Measurements from ENCODE around the gene DDN. TPM values are rescaled to one million over a fixed set of nuclear protein-coding genes. Genes with fewer than 3 reads are reported as not detected.

Gene DDN
- total and polyA plus RNA-seq, 2 donors (not counting 1 experiment from before 2014, with no cell fraction given): 0.10 to 0.75 TPM

- no peak for ATAC-seq (ENCODE audit: low read depth)
- Mint-ChIP-seq H3K27ac (no peak overlapping the region), H3K27me3 (no peaks in the 10 kb centered on the region), H3K4me1 (peaks cover 5% of the 10 kb centered on the region), H3K4me3 (no peak overlapping the region), H3K9me3 (ENCODE audit: insufficient read depth) (no peaks in the 10 kb centered on the region)
- no peak for DNase-seq
- H4K20me1 ChIP-seq (ENCODE audit: control insufficient read depth, insufficient read depth, low read length, poor library complexity, severe bottlenecking): peaks cover 55% of the 10 kb centered on the region
- H3K79me2 ChIP-seq (ENCODE audit: control insufficient read depth, insufficient read depth, low read length): peaks cover 59% of the 10 kb centered on the region
- intact Hi-C loops (cut with micrococcal nuclease): no loop called here
- no peak overlapping the region for H2AFZ ChIP-seq (ENCODE audit: insufficient read depth, low read depth, low read length, poor library complexity, severe bottlenecking)
- no peaks in the 10 kb centered on the region for H3K27me3 ChIP-seq (replicated peaks in 1 of 4; ENCODE audit: control extremely low read depth in 1 of 4, control insufficient read depth in 3 of 4, insufficient read depth in 4 of 4, low read length in 3 of 4)
- WGBS (ENCODE audit: insufficient coverage): 95% methylated on average over 5 of the region's 6 CpGs
- no peak overlapping the region for H3K4me2 ChIP-seq (replicated peaks; ENCODE audit: low read depth, low read length, poor library complexity, severe bottlenecking)
- H3K9me3 ChIP-seq (ENCODE audit: control extremely low read depth in 1 of 3, control insufficient read depth in 2 of 3, insufficient read depth in 1 of 3, low read length in 2 of 3): no peaks in the 10 kb centered on the region
- H3K27ac ChIP-seq (ENCODE audit: low read length in 2 of 2): no peak overlapping the region
- TF ChIP-seq CTCF (IDR thresholded peaks at IDR 0.05): no peak
- no peak for TF ChIP-seq EZH2 (IDR thresholded peaks at IDR 0.05; ENCODE audit: borderline replicate concordance, insufficient read depth, low read depth, low read length, poor library complexity, severe bottlenecking)
- no peaks in the 10 kb centered on the region for H3K4me1 ChIP-seq (ENCODE audit: control insufficient read depth in 2 of 2, insufficient read depth in 2 of 2, low read length in 2 of 2)
- ChIA-PET CTCF (interaction anchor here (1.4 kb wide), 1 partner anchor 11 kb away, joined by 11 read pairs; no protein-coding TSS in a partner anchor), POLR2A (no interaction called here)
- peaks cover 2 to 6% of the 10 kb centered on the region in 2 experiments for H3K36me3 ChIP-seq (replicated peaks in 1 of 2; ENCODE audit: control extremely low read depth in 1 of 2, control insufficient read depth in 1 of 2, extremely low read depth in 1 of 2, insufficient read depth in 2 of 2, low read length in 1 of 2)
- no peak overlapping the region for H3K9ac ChIP-seq (ENCODE audit: low read length)
- no peak overlapping the region for H3K4me3 ChIP-seq (ENCODE audit: control extremely low read depth in 1 of 5, extremely low read depth in 1 of 5, insufficient read depth in 1 of 5, low read depth in 2 of 5, low read length in 4 of 5)
These were observed 52.2 kb downstream of the DDN start for GRCh38 chr12:48946943-48947342.

- Histone ChIP-seq H3K9me3 (ENCODE audit: control extremely low read depth in 1 of 3, control insufficient read depth in 2 of 3, insufficient read depth in 1 of 3, low read length in 2 of 3) (no peaks in the 10 kb centered on the region), H3K4me2 (replicated peaks; ENCODE audit: low read depth, low read length, poor library complexity, severe bottlenecking) (no peak overlapping the region), H4K20me1 (ENCODE audit: control insufficient read depth, insufficient read depth, low read length, poor library complexity, severe bottlenecking) (peaks cover 48% of the 10 kb centered on the region), H3K4me3 (ENCODE audit: control extremely low read depth in 1 of 5, extremely low read depth in 1 of 5, insufficient read depth in 1 of 5, low read depth in 2 of 5, low read length in 4 of 5) (no peak overlapping the region), H3K9ac (ENCODE audit: low read length) (no peak overlapping the region), H3K79me2 (ENCODE audit: control insufficient read depth, insufficient read depth, low read length) (peaks cover 51% of the 10 kb centered on the region), H2AFZ (ENCODE audit: insufficient read depth, low read depth, low read length, poor library complexity, severe bottlenecking) (no peak overlapping the region), H3K36me3 (replicated peaks in 1 of 2; ENCODE audit: control extremely low read depth in 1 of 2, control insufficient read depth in 1 of 2, extremely low read depth in 1 of 2, insufficient read depth in 2 of 2, low read length in 1 of 2) (peaks cover 2 to 7% of the 10 kb centered on the region in 2 experiments), H3K27ac (ENCODE audit: low read length in 2 of 2) (no peak overlapping the region), H3K27me3 (replicated peaks in 1 of 4; ENCODE audit: control extremely low read depth in 1 of 4, control insufficient read depth in 3 of 4, insufficient read depth in 4 of 4, low read length in 3 of 4) (no peaks in the 10 kb centered on the region), H3K4me1 (ENCODE audit: control insufficient read depth in 2 of 2, insufficient read depth in 2 of 2, low read length in 2 of 2) (no peaks in the 10 kb centered on the region)
- H3K27me3 Mint-ChIP-seq: no peaks in the 10 kb centered on the region
- no peaks in the 10 kb centered on the region for H3K9me3 Mint-ChIP-seq (ENCODE audit: insufficient read depth)
- ATAC-seq (ENCODE audit: low read depth) (no peak), DNase-seq (no peak)
- H3K4me3 Mint-ChIP-seq: no peak overlapping the region
- CTCF ChIA-PET: interaction anchor here (0.7 to 1.4 kb wide), 2 partner anchors 10 to 13 kb away, joined by 3 to 11 read pairs; no protein-coding TSS in a partner anchor
- intact Hi-C loops (cut with micrococcal nuclease): no loop called here
- TF ChIP-seq CTCF (IDR thresholded peaks at IDR 0.05) (no peak), EZH2 (IDR thresholded peaks at IDR 0.05; ENCODE audit: borderline replicate concordance, insufficient read depth, low read depth, low read length, poor library complexity, severe bottlenecking) (no peak)
- H3K27ac Mint-ChIP-seq: no peak overlapping the region
- H3K4me1 Mint-ChIP-seq: peaks cover 5% of the 10 kb centered on the region
- POLR2A ChIA-PET: no interaction called here
These were observed 53.0 kb downstream of the DDN start for GRCh38 chr12:48946205-48946604.

Small RNA genes within 50 kb of the gene (small RNA-seq; reads per million reads assigned to genes)
- not detected for gene RNU6-940P (ENCODE audit: insufficient read length, low read depth, low replicate concordance)

Other genes starting within 250 kb of the DDN start
- not detected in 2 replicates for gene ADCY6, start 210.3 kb downstream of the DDN start, total RNA-seq
- gene ADCY6, start 210.3 kb downstream of the DDN start, polyA plus RNA-seq: 0.03 and 0.07 TPM in 2 replicates
- 4.0 and 5.4 TPM in 2 replicates for gene CACNB3, start 180.9 kb downstream of the DDN start, total RNA-seq
- gene CACNB3, start 180.9 kb downstream of the DDN start, polyA plus RNA-seq: 0.82 and 1.6 TPM in 2 replicates
- 135 and 156 TPM in 2 replicates for gene DDX23, start 147.2 kb downstream of the DDN start, total RNA-seq
- 76.1 and 99.9 TPM in 2 replicates for gene DDX23, start 147.2 kb downstream of the DDN start, polyA plus RNA-seq
- gene RND1, start 133.5 kb downstream of the DDN start, total RNA-seq: 18.7 and 19.5 TPM in 2 replicates
- 7.3 and 14.9 TPM in 2 replicates for gene RND1, start 133.5 kb downstream of the DDN start, polyA plus RNA-seq
- gene FKBP11, start 73.9 kb downstream of the DDN start, total RNA-seq: 26.7 and 27.3 TPM in 2 replicates
- gene FKBP11, start 73.9 kb downstream of the DDN start, polyA plus RNA-seq: 50.6 and 52.5 TPM in 2 replicates
- gene ARF3, start 41.9 kb downstream of the DDN start, total RNA-seq: 77.5 and 83.6 TPM in 2 replicates
- 24.4 and 31.7 TPM in 2 replicates for gene ARF3, start 41.9 kb downstream of the DDN start, polyA plus RNA-seq
- gene WNT10B, start 27.6 kb downstream of the DDN start, total RNA-seq: 0.22 and 0.56 TPM in 2 replicates
- gene WNT10B, start 27.6 kb downstream of the DDN start, polyA plus RNA-seq: 2.3 and 2.7 TPM in 2 replicates
- gene WNT1, start 21.1 kb downstream of the DDN start, total RNA-seq: 0.34 TPM in 1 of 2 replicates, not detected in the other
- gene WNT1, start 21.1 kb downstream of the DDN start, polyA plus RNA-seq: 0.26 and 0.55 TPM in 2 replicates
- gene PRKAG1, start 19.4 kb upstream of the DDN start, total RNA-seq: 58.6 and 60.0 TPM in 2 replicates
- 25.9 and 28.5 TPM in 2 replicates for gene PRKAG1, start 19.4 kb upstream of the DDN start, polyA plus RNA-seq
- gene KMT2D, start 61.4 kb upstream of the DDN start, total RNA-seq: 179 and 199 TPM in 2 replicates
- gene KMT2D, start 61.4 kb upstream of the DDN start, polyA plus RNA-seq: 64.0 and 72.2 TPM in 2 replicates
- 3.0 TPM in 2 replicates for gene RHEBL1, start 70.6 kb upstream of the DDN start, total RNA-seq
- gene RHEBL1, start 70.6 kb upstream of the DDN start, polyA plus RNA-seq: 5.8 and 6.1 TPM in 2 replicates
- 0.36 and 0.81 TPM in 2 replicates for gene DHH, start 95.4 kb upstream of the DDN start, total RNA-seq
- gene DHH, start 95.4 kb upstream of the DDN start, polyA plus RNA-seq: 0.07 TPM in 1 of 2 replicates, not detected in the other
- gene LMBR1L, start 111.5 kb upstream of the DDN start, total RNA-seq: 182 and 187 TPM in 2 replicates
- 133 and 136 TPM in 2 replicates for gene LMBR1L, start 111.5 kb upstream of the DDN start, polyA plus RNA-seq
- gene TUBA1B, start 132.0 kb upstream of the DDN start, total RNA-seq: 323 and 327 TPM in 2 replicates
- 370 and 615 TPM in 2 replicates for gene TUBA1B, start 132.0 kb upstream of the DDN start, polyA plus RNA-seq
- gene TUBA1A, start 189.7 kb upstream of the DDN start, total RNA-seq: 137 and 142 TPM in 2 replicates
- gene TUBA1A, start 189.7 kb upstream of the DDN start, polyA plus RNA-seq: 594 and 880 TPM in 2 replicates

Data from B cell (primary cell).